GM23338 (cell line): Measurements from ENCODE around the gene EXOC4. TPM values are rescaled to one million over a fixed set of nuclear protein-coding genes. Genes with fewer than 3 reads are reported as not detected.

Experiments
- ATAC-seq: fragments of 200-7000 bp; cut with Tn5 transposase; 3 replicates; pipeline ENCODE4 v1.9.1; 2020
- DNase-seq: peaks from one replicate; pipeline ENCODE4 v3.0.0-alpha.2; 2015; ENCODE audit warnings: low spot score
- H2AFZ ChIP-seq: fragments of 200-600 bp; sonication (generic); 2 replicates; pipeline ENCODE4 v1.8.0; 2016; ENCODE audit warnings: antibody characterized with exemption, mild to moderate bottlenecking, moderate library complexity
- H3F3A ChIP-seq: fragments of 200-600 bp; sonication (generic); replicated peaks from 2 replicates; pipeline ENCODE4 v1.8.0; 2017; ENCODE audit warnings: antibody characterized with exemption, mixed run types, low read depth
- H3K27ac ChIP-seq: fragments of 200-600 bp; sonication (generic); 2 replicates; pipeline ENCODE4 v1.6.1; 2016; ENCODE audit warnings: low read depth
- H3K27me3 ChIP-seq: fragments of 200-600 bp; sonication (generic); 2 replicates; pipeline ENCODE4 v1.8.0; 2016; ENCODE audit warnings: mild to moderate bottlenecking, mixed run types, moderate library complexity; ENCODE audit not compliant: insufficient read depth
- H3K36me3 ChIP-seq: fragments of 200-600 bp; sonication (generic); 2 replicates; pipeline ENCODE4 v1.8.0; 2016; ENCODE audit warnings: mild to moderate bottlenecking; ENCODE audit not compliant: insufficient read depth
- H3K4me1 ChIP-seq: fragments of 200-600 bp; sonication (generic); 2 replicates; pipeline ENCODE4 v1.8.0; 2016; ENCODE audit warnings: mild to moderate bottlenecking, moderate library complexity; ENCODE audit not compliant: insufficient read depth
- H3K4me2 ChIP-seq: fragments of 200-600 bp; sonication (generic); 2 replicates; pipeline ENCODE4 v1.7.1; 2017; ENCODE audit warnings: mixed run types
- H3K4me3 ChIP-seq: fragments of 200-600 bp; sonication (generic); 2 replicates; pipeline ENCODE4 v1.6.1; 2016; ENCODE audit warnings: mixed run types
- H3K79me2 ChIP-seq: fragments of 200-600 bp; sonication (generic); replicated peaks from 2 replicates; pipeline ENCODE4 v1.8.0; 2017; ENCODE audit warnings: mild to moderate bottlenecking; ENCODE audit not compliant: insufficient read depth
- H3K9me2 ChIP-seq: fragments of 200-600 bp; sonication (generic); 2 replicates; pipeline ENCODE4 v1.8.0; 2017; ENCODE audit not compliant: insufficient read depth
- H4K20me1 ChIP-seq: fragments of 200-600 bp; sonication (generic); replicated peaks from 2 replicates; pipeline ENCODE4 v1.8.0; 2017; ENCODE audit warnings: mild to moderate bottlenecking; ENCODE audit not compliant: insufficient read depth
- H3K27ac Mint-ChIP-seq: 2 replicates; pipeline ENCODE4 v1.8.0; 2020; ENCODE audit warnings: inconsistent platforms, mild to moderate bottlenecking, moderate library complexity, mixed read lengths
- H3K27me3 Mint-ChIP-seq: 3 replicates; pipeline ENCODE4 v1.8.0; 2022; ENCODE audit warnings: low read depth, mild to moderate bottlenecking, moderate library complexity, mixed read lengths, inconsistent platforms; ENCODE audit not compliant: insufficient read depth, poor library complexity
- H3K36me3 Mint-ChIP-seq: 3 replicates; pipeline ENCODE4 v1.8.0; 2021; ENCODE audit warnings: low read depth, mild to moderate bottlenecking, inconsistent platforms, moderate library complexity, mixed read lengths
- H3K4me1 Mint-ChIP-seq: 3 replicates; pipeline ENCODE4 v1.8.0; 2020; ENCODE audit warnings: mild to moderate bottlenecking, inconsistent platforms, mixed read lengths
- H3K4me3 Mint-ChIP-seq: 3 replicates; pipeline ENCODE4 v1.8.0; 2021; ENCODE audit warnings: moderate library complexity, mild to moderate bottlenecking, inconsistent platforms, mixed read lengths
- H3K9me3 Mint-ChIP-seq: 3 replicates; pipeline ENCODE4 v1.8.0; 2020; ENCODE audit warnings: moderate library complexity, mild to moderate bottlenecking, inconsistent platforms, mixed read lengths
- CREB1 ChIP-seq: fragments of 250-450 bp; sonication (Bioruptor Pico); IDR thresholded peaks from 2 replicates; pipeline ENCODE4 v1.5.0; 2020; ENCODE audit warnings: low read depth, mild to moderate bottlenecking, moderate library complexity
- ETS1 ChIP-seq: IDR thresholded peaks from 2 replicates; pipeline ENCODE4 v1.6.1; 2016; ENCODE audit warnings: antibody characterized with exemption
- EZH2phosphoT487 ChIP-seq: fragments of 200-600 bp; sonication (generic); IDR thresholded peaks from one replicate; pipeline ENCODE4 v1.8.1; 2018; ENCODE audit warnings: antibody characterized with exemption; ENCODE audit not compliant: unreplicated experiment
- NANOG ChIP-seq: IDR thresholded peaks from 2 replicates; pipeline ENCODE4 v1.6.1; 2016; ENCODE audit warnings: antibody characterized with exemption, borderline replicate concordance
- POLR2AphosphoS5 ChIP-seq: IDR thresholded peaks from 2 replicates; pipeline ENCODE4 v1.6.1; 2016; ENCODE audit warnings: antibody characterized with exemption, low read depth
- STAT1 ChIP-seq: IDR thresholded peaks from one replicate; pipeline ENCODE4 v1.6.1; 2016; ENCODE audit warnings: antibody characterized with exemption; ENCODE audit not compliant: unreplicated experiment
- ZNF114 ChIP-seq: fragments of 250-450 bp; sonication (Bioruptor Pico); IDR thresholded peaks from 2 replicates; pipeline ENCODE4 v1.5.0; 2020; ENCODE audit warnings: mild to moderate bottlenecking, moderate library complexity
- polyA plus RNA-seq: library from polyadenylated mRNA; unstranded; fragments of >200 nt; fragmentation: Nextera tagmentation; extraction: Ambion mirVana; gene quantifications from 2 replicates; pipeline ENCODE4 v1.2.1, GENCODE V29; 2016
- total RNA-seq: library from RNA; depleted of rRNA; stranded (reverse); fragments of >200 nt; shearing (Covaris generic); gene quantifications from 2 replicates; pipeline ENCODE4 v1.2.3, GENCODE V29; 2014
- TF ChIP-seq, protein P1 (sequence below), 2 experiments: fragments of 200-600 bp in 1 of 2; sonication (generic) in 1 of 2; conservative IDR thresholded peaks; 2 replicates each; pipeline versions ENCODE4 v1.5.1 to v1.6.1; 2016 to 2017; ENCODE audit warnings: antibody characterized with exemption in 2 of 2, low read depth in 2 of 2, mild to moderate bottlenecking in 2 of 2, moderate library complexity in 1 of 2
- TF ChIP-seq, protein P2 (sequence below): IDR thresholded peaks from one replicate; pipeline ENCODE4 v1.6.1; 2018; ENCODE audit warnings: antibody characterized with exemption; ENCODE audit not compliant: unreplicated experiment

Gene EXOC4
- total and polyA plus RNA-seq, 2 experiments from 2014 or later: 37.5 to 52.7 TPM

DNA sequence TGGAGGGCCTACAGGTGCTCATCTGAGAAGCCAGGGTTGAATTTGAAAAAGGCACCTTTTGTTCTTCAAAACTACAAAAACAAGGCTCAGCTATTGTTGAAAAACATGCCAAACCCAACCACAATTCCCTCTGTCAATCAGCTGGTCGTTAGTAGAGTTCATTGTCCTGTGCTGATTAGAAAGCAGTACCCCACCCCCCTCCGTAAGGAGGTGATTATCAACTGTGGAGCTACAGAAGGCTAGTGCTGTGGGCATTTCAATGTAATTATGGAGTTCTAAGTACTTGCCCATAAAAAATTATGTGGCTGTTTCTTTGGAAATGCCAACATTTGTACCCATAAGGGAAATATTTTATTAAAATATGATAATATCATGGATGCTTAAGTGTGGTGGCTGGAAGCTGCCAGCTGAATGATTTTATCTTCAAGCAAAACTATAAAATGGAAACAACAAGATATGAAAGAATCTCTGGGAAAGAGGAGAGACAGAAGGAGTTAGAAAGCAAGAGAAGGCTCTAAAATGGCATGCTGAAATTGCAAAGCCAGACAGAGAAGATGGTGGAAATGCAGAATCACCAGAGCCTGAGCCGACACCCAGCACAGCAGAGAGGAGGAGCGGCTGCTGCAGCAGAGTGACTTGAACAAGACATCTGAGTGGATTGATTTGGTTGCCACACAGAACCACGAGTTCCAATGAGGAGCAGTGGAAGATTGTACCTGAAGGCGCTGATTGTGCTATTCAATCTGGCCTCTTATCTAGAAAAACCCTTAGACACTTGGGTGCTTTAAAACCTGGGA is 694.8 kb downstream of the EXOC4 start (continued):
- TF ChIP-seq, protein P1, sequence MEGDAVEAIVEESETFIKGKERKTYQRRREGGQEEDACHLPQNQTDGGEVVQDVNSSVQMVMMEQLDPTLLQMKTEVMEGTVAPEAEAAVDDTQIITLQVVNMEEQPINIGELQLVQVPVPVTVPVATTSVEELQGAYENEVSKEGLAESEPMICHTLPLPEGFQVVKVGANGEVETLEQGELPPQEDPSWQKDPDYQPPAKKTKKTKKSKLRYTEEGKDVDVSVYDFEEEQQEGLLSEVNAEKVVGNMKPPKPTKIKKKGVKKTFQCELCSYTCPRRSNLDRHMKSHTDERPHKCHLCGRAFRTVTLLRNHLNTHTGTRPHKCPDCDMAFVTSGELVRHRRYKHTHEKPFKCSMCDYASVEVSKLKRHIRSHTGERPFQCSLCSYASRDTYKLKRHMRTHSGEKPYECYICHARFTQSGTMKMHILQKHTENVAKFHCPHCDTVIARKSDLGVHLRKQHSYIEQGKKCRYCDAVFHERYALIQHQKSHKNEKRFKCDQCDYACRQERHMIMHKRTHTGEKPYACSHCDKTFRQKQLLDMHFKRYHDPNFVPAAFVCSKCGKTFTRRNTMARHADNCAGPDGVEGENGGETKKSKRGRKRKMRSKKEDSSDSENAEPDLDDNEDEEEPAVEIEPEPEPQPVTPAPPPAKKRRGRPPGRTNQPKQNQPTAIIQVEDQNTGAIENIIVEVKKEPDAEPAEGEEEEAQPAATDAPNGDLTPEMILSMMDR (conservative IDR thresholded peaks at IDR 0.05; ENCODE audit: low read depth in 2 of 2): no peak
- TF ChIP-seq ETS1 (no peak), ZNF114 (CRISPR knock-in tag) (no peak), STAT1 (no peak), EZH2phosphoT487 (no peak), NANOG (no peak), POLR2AphosphoS5 (no peak)
- TF ChIP-seq, protein P2, sequence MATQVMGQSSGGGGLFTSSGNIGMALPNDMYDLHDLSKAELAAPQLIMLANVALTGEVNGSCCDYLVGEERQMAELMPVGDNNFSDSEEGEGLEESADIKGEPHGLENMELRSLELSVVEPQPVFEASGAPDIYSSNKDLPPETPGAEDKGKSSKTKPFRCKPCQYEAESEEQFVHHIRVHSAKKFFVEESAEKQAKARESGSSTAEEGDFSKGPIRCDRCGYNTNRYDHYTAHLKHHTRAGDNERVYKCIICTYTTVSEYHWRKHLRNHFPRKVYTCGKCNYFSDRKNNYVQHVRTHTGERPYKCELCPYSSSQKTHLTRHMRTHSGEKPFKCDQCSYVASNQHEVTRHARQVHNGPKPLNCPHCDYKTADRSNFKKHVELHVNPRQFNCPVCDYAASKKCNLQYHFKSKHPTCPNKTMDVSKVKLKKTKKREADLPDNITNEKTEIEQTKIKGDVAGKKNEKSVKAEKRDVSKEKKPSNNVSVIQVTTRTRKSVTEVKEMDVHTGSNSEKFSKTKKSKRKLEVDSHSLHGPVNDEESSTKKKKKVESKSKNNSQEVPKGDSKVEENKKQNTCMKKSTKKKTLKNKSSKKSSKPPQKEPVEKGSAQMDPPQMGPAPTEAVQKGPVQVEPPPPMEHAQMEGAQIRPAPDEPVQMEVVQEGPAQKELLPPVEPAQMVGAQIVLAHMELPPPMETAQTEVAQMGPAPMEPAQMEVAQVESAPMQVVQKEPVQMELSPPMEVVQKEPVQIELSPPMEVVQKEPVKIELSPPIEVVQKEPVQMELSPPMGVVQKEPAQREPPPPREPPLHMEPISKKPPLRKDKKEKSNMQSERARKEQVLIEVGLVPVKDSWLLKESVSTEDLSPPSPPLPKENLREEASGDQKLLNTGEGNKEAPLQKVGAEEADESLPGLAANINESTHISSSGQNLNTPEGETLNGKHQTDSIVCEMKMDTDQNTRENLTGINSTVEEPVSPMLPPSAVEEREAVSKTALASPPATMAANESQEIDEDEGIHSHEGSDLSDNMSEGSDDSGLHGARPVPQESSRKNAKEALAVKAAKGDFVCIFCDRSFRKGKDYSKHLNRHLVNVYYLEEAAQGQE: no peak

DNA sequence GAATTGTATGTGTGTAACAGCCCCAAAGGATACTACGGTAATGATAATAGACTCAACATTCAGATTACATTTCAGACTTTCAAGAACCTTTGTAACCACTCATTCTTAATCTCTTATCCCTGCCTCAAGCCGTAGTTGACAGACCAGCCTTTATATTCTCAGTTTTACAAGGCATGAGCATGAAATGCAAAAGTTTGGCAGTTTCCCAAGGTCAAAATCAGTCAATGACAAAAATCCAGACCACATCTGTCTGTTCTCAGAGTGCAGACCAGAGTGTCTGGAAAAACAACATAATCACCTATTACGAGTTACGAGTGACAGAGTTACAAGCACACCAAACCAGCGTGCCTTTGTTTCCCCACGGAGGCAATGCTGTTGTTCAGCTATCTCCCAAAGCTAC is 695.7 kb downstream of the EXOC4 start:
- no peaks in the 10 kb centered on the region for H3K27me3 Mint-ChIP-seq
- DNase-seq (no peak), ATAC-seq (no peak)
- Histone ChIP-seq H3K4me1 (no peaks in the 10 kb centered on the region; the same call in 1 of the 2 replicates), H3K27ac (no peak overlapping the region), H3K4me3 (no peak overlapping the region), H3K9me2 (peaks cover 12% of the 10 kb centered on the region), H2AFZ (no peak overlapping the region), H3F3A (no peaks in the 10 kb centered on the region), H3K36me3 (no peaks in the 10 kb centered on the region), H3K27me3 (no peaks in the 10 kb centered on the region), H3K4me2 (no peak overlapping the region), H3K79me2 (no peaks in the 10 kb centered on the region), H4K20me1 (no peaks in the 10 kb centered on the region)
- peaks cover 18% of the 10 kb centered on the region; the same call in 2 of the 3 replicates for H3K4me1 Mint-ChIP-seq
- no peak for TF ChIP-seq CREB1
- no peak for TF ChIP-seq POLR2AphosphoS5
- TF ChIP-seq NANOG: no peak
- TF ChIP-seq STAT1: no peak
- TF ChIP-seq ETS1: no peak
- no peaks in the 10 kb centered on the region; the same call in 2 of the 3 replicates for H3K9me3 Mint-ChIP-seq
- no peak overlapping the region for H3K4me3 Mint-ChIP-seq
- H3K36me3 Mint-ChIP-seq: peaks cover 3% of the 10 kb centered on the region; the same call in 2 of the 3 replicates
- H3K27ac Mint-ChIP-seq: no peak overlapping the region
